Mesothelial cell of epicardium (in vitro differentiated cells): ENCODE results near the gene EFNA4. TPM values are rescaled to one million over a fixed set of nuclear protein-coding genes. Genes with fewer than 3 reads are reported as not detected.

Experiments
- DNase-seq, 2 experiments: peaks; one replicate each; pipeline ENCODE4 v3.0.0; 2021; ENCODE audit warnings: low spot score in 2 of 2; ENCODE audit not compliant: unreplicated experiment in 2 of 2
- H3K27ac Mint-ChIP-seq: 2 replicates; pipeline ENCODE4 v1.8.0; 2021; ENCODE audit warnings: mixed read lengths
- H3K27me3 Mint-ChIP-seq: 2 replicates; pipeline ENCODE4 v1.8.0; 2021; ENCODE audit warnings: low read depth, mixed read lengths
- H3K36me3 Mint-ChIP-seq: 2 replicates; pipeline ENCODE4 v1.8.0; 2021; ENCODE audit warnings: mixed read lengths
- H3K4me1 Mint-ChIP-seq: 2 replicates; pipeline ENCODE4 v1.8.0; 2021; ENCODE audit warnings: mixed read lengths
- H3K4me3 Mint-ChIP-seq: 2 replicates; pipeline ENCODE4 v1.8.0; 2021; ENCODE audit warnings: mild to moderate bottlenecking, moderate library complexity, mixed read lengths
- H3K9me3 Mint-ChIP-seq: 2 replicates; pipeline ENCODE4 v1.8.0; 2021; ENCODE audit warnings: mixed read lengths
- CTCF ChIP-seq: fragments of 200-600 bp; sonication (generic); IDR thresholded peaks from one replicate; pipeline ENCODE4 v1.5.0; 2021; ENCODE audit warnings: antibody characterized with exemption; ENCODE audit not compliant: unreplicated experiment
- total RNA-seq: library from RNA; stranded (reverse); gene quantifications from 3 replicates; pipeline ENCODE4 v1.2.1, GENCODE V29; 2021

The EFNA4 gene
- total RNA-seq, 1 donor from 2014 or later, result 31.2 TPM

DNA sequence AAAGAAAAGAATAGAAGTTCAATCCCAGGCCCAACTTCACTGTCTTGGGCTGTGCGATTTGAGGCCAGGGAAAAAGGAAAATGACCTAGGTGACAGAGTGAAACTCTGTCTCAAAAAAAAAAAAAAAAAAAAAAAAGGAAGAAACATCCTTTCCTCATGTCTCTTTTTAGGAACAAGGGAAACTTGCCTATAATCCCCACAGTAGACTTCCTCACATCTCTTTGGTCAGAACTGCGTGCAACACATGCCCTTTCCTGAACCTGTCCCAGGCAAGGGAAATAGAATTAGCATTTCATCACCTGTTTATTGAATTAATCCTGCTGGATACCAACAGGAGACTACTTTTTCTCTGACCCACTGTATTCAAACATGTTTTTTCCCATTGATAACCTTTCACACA lies 27.6 kb upstream of the EFNA4 start:
- no peaks in the 10 kb centered on the region for H3K27me3 Mint-ChIP-seq

DNA sequence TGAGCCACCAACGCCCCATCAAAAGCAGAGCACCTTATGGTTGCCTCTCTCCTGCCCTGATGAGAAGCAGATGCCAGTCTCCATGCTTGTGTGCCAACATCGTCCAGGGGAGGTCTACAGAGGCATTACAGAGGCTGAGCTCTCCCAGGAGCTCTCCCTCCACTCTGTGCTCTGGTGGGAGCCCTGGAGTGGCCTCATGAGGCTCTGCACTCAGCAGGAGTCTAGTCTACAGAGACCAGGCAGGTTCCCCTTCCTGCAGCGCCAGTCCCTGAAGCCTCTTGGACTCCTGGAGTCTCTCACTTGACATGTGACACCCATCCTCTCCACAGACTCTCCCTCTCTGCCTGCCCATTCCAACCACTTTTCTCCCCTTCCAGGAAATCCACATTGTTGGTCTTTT lies 26.5 kb upstream of the EFNA4 start:
- Mint-ChIP-seq H3K4me3 (no peak overlapping the region), H3K36me3 (no peaks in the 10 kb centered on the region), H3K4me1 (no peaks in the 10 kb centered on the region), H3K9me3 (no peaks in the 10 kb centered on the region), H3K27me3 (no peaks in the 10 kb centered on the region), H3K27ac (no peak overlapping the region)
- DNase-seq, result no peak
- TF ChIP-seq CTCF, result no peak

More for the DNA sequence above, 27.6 kb upstream of the EFNA4 start:
- Mint-ChIP-seq H3K9me3 (no peaks in the 10 kb centered on the region), H3K36me3 (no peaks in the 10 kb centered on the region), H3K27ac (no peak overlapping the region), H3K4me3 (no peak overlapping the region), H3K4me1 (no peaks in the 10 kb centered on the region)
- DNase-seq, result no peak
- TF ChIP-seq CTCF, result no peak

- no peaks in the 10 kb centered on the region for H3K4me1 Mint-ChIP-seq
- H3K9me3 Mint-ChIP-seq, result no peaks in the 10 kb centered on the region
- H3K27ac Mint-ChIP-seq, result no peak overlapping the region
- H3K36me3 Mint-ChIP-seq, result no peaks in the 10 kb centered on the region
- H3K4me3 Mint-ChIP-seq, result no peak overlapping the region
- no peak for TF ChIP-seq CTCF
- DNase-seq, result no peak
- H3K27me3 Mint-ChIP-seq, result no peaks in the 10 kb centered on the region
Observed at GRCh38 chr1:155037851-155038441, 25.6 kb upstream of the EFNA4 start.

- no peaks in the 10 kb centered on the region for H3K4me1 Mint-ChIP-seq
- DNase-seq, result no peak
- no peaks in the 10 kb centered on the region for H3K27me3 Mint-ChIP-seq
- H3K9me3 Mint-ChIP-seq, result no peaks in the 10 kb centered on the region
- no peak for TF ChIP-seq CTCF
- H3K36me3 Mint-ChIP-seq, result no peaks in the 10 kb centered on the region
- H3K4me3 Mint-ChIP-seq, result no peak overlapping the region
- H3K27ac Mint-ChIP-seq, result no peak overlapping the region
Observed at GRCh38 chr1:155038602-155039307, 24.8 kb upstream of the EFNA4 start.

- no peak for DNase-seq
- Mint-ChIP-seq H3K4me3 (no peak overlapping the region), H3K27ac (no peak overlapping the region), H3K9me3 (no peaks in the 10 kb centered on the region), H3K4me1 (no peaks in the 10 kb centered on the region), H3K27me3 (no peaks in the 10 kb centered on the region), H3K36me3 (no peaks in the 10 kb centered on the region)
- TF ChIP-seq CTCF, result no peak
Observed at GRCh38 chr1:155039308-155039669, 24.3 kb upstream of the EFNA4 start.
